ENCODE data around the gene ACTR3C.

DNA sequence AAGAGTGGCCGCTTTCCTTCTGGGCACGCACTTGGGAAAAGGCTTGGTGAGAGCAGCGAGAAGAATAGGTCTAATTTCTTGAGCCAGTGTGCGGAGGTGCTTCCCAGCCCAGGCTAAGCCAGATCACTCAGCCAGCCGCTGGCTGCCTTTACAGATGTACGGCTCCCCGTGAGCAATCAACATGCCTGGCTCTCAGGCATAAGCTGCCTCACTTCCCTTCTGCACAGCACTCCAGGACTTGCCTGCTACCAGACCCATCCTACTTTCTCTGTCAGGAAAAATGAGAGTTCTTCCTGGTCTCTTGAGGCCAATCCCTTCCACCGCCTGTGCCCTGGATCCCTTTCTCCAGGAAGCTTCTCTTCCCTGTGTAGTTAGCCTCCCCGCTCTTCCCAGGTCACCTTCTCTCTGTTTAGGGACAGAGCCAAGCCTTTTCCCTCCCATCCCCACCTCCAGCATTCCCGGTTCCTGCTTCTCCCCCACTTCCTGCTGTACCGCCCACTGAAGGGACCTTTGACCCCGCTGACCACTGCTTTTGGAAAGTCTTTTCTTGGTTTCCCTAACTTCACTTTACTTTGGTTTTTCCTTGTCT lies 1.1 kb upstream of the ACTR3C start:
- TF ChIP-seq, protein P1, sequence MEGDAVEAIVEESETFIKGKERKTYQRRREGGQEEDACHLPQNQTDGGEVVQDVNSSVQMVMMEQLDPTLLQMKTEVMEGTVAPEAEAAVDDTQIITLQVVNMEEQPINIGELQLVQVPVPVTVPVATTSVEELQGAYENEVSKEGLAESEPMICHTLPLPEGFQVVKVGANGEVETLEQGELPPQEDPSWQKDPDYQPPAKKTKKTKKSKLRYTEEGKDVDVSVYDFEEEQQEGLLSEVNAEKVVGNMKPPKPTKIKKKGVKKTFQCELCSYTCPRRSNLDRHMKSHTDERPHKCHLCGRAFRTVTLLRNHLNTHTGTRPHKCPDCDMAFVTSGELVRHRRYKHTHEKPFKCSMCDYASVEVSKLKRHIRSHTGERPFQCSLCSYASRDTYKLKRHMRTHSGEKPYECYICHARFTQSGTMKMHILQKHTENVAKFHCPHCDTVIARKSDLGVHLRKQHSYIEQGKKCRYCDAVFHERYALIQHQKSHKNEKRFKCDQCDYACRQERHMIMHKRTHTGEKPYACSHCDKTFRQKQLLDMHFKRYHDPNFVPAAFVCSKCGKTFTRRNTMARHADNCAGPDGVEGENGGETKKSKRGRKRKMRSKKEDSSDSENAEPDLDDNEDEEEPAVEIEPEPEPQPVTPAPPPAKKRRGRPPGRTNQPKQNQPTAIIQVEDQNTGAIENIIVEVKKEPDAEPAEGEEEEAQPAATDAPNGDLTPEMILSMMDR (conservative IDR thresholded peaks at IDR 0.05; ENCODE audit: low read length): no peak
- no peak for TF ChIP-seq EZH2phosphoT487 (IDR thresholded peaks at IDR 0.05; ENCODE audit: borderline replicate concordance, low read depth, low read length)
